ENCODE measurements around the gene C17orf50. TPM values are rescaled to one million over a fixed set of nuclear protein-coding genes. Genes with fewer than 3 reads are reported as not detected.

The C17orf50 gene
- total and polyA plus RNA-seq, 2 experiments from 2014 or later = not detected

GRCh38 chr17:35784895-35785294 is 24.2 kb downstream of the C17orf50 start:
- Histone ChIP-seq H3K27me3 (no peaks in the 10 kb centered on the region), H3K36me3 (replicated peaks; ENCODE audit: insufficient read depth, low read depth) (no peaks in the 10 kb centered on the region), H3K4me2 (no peak overlapping the region), H3K4me1 (ENCODE audit: insufficient read depth) (peaks cover 43% of the 10 kb centered on the region), H3K27ac (no peak overlapping the region), H3K4me3 (no peak overlapping the region), H3K9me3 (ENCODE audit: low read depth) (no peaks in the 10 kb centered on the region), H3K79me2 (no peaks in the 10 kb centered on the region), H4K20me1 (ENCODE audit: insufficient read depth, poor library complexity, severe bottlenecking) (no peaks in the 10 kb centered on the region), H3K9me2 (replicated peaks; ENCODE audit: insufficient read depth) (no peaks in the 10 kb centered on the region), H2AFZ (no peak overlapping the region)
- TF ChIP-seq CTCF (IDR thresholded peaks at IDR 0.05; ENCODE audit: poor library complexity) (no peak), EZH2phosphoT487 (IDR thresholded peaks at IDR 0.05; ENCODE audit: low read depth, severe bottlenecking, unreplicated experiment) (no peak), EZH2 (IDR thresholded peaks at IDR 0.05; ENCODE audit: borderline replicate concordance) (no peak)
- WGBS (ENCODE audit: low lambda C conversion rate, missing lambda C conversion rate) = 96% methylated on average over 2 of the region's 2 CpGs
- no peak for DNase-seq (ENCODE audit: low spot score)

GRCh38 chr17:35786941-35787432 is 26.3 kb downstream of the C17orf50 start:
- Histone ChIP-seq H3K9me2 (replicated peaks; ENCODE audit: insufficient read depth) (no peaks in the 10 kb centered on the region), H4K20me1 (ENCODE audit: insufficient read depth, poor library complexity, severe bottlenecking) (no peaks in the 10 kb centered on the region), H3K27me3 (no peaks in the 10 kb centered on the region), H3K4me2 (peak overlapping the region; percentile 30), H3K27ac (peak overlapping the region; percentile 41), H2AFZ (no peak overlapping the region), H3K4me3 (no peak overlapping the region), H3K4me1 (ENCODE audit: insufficient read depth) (peaks cover 43% of the 10 kb centered on the region), H3K36me3 (replicated peaks; ENCODE audit: insufficient read depth, low read depth) (no peaks in the 10 kb centered on the region), H3K9me3 (ENCODE audit: low read depth) (no peaks in the 10 kb centered on the region), H3K79me2 (no peaks in the 10 kb centered on the region)
- DNase-seq (ENCODE audit: low spot score) = peak; percentile 28
- TF ChIP-seq CTCF (IDR thresholded peaks at IDR 0.05; ENCODE audit: poor library complexity) (no peak), EZH2phosphoT487 (IDR thresholded peaks at IDR 0.05; ENCODE audit: low read depth, severe bottlenecking, unreplicated experiment) (no peak), EZH2 (IDR thresholded peaks at IDR 0.05; ENCODE audit: borderline replicate concordance) (no peak)
- 7% methylated on average over 3 of the region's 3 CpGs for WGBS (ENCODE audit: low lambda C conversion rate, missing lambda C conversion rate)

GRCh38 chr17:35788477-35789368 is 28.0 kb downstream of the C17orf50 start:
- 29% methylated on average over 2 of the region's 2 CpGs for WGBS (ENCODE audit: low lambda C conversion rate, missing lambda C conversion rate)

More at GRCh38 chr17:35788477-35789368, 28.0 kb downstream of the C17orf50 start:
- peak; percentile 66 for DNase-seq (ENCODE audit: low spot score)
- H2AFZ ChIP-seq = no peak overlapping the region
- H3K4me1 ChIP-seq (ENCODE audit: insufficient read depth) = peaks cover 35% of the 10 kb centered on the region
- no peaks in the 10 kb centered on the region for H3K36me3 ChIP-seq (replicated peaks; ENCODE audit: insufficient read depth, low read depth)
- H4K20me1 ChIP-seq (ENCODE audit: insufficient read depth, poor library complexity, severe bottlenecking) = no peaks in the 10 kb centered on the region
- TF ChIP-seq CTCF (IDR thresholded peaks at IDR 0.05; ENCODE audit: poor library complexity) (no peak), EZH2phosphoT487 (IDR thresholded peaks at IDR 0.05; ENCODE audit: low read depth, severe bottlenecking, unreplicated experiment) (no peak)
- H3K9me2 ChIP-seq (replicated peaks; ENCODE audit: insufficient read depth) = no peaks in the 10 kb centered on the region
- no peaks in the 10 kb centered on the region for H3K9me3 ChIP-seq (ENCODE audit: low read depth)
- no peaks in the 10 kb centered on the region for H3K79me2 ChIP-seq
- H3K4me2 ChIP-seq = peak overlapping the region; percentile 10
- peaks cover 13% of the 10 kb centered on the region for H3K27me3 ChIP-seq
- no peak overlapping the region for H3K4me3 ChIP-seq
- peak overlapping the region; percentile 54 for H3K27ac ChIP-seq

Measured in hepatocyte (in vitro differentiated cells).